Chondrocyte (in vitro differentiated cells): ENCODE measurements around the gene METTL14. TPM values are rescaled to one million over a fixed set of nuclear protein-coding genes. Genes with fewer than 3 reads are reported as not detected.

Experiments
- DNase-seq: peaks from one replicate; pipeline ENCODE4 v3.0.0; 2021; ENCODE audit warnings: mixed read lengths, low spot score
- H3K27ac Mint-ChIP-seq: one replicate; pipeline ENCODE4 v1.8.0; 2021; ENCODE audit warnings: mild to moderate bottlenecking, moderate library complexity, mixed read lengths; ENCODE audit not compliant: unreplicated experiment
- H3K27me3 Mint-ChIP-seq: 2 replicates; pipeline ENCODE4 v1.8.0; 2021; ENCODE audit warnings: low read depth, mixed read lengths
- H3K36me3 Mint-ChIP-seq: 2 replicates; pipeline ENCODE4 v1.8.0; 2021; ENCODE audit warnings: low read depth, mixed read lengths
- H3K4me1 Mint-ChIP-seq: 2 replicates; pipeline ENCODE4 v1.8.0; 2021; ENCODE audit warnings: low read depth, mild to moderate bottlenecking, mixed read lengths
- H3K4me3 Mint-ChIP-seq: one replicate; pipeline ENCODE4 v1.8.0; 2021; ENCODE audit warnings: mild to moderate bottlenecking, moderate library complexity, mixed read lengths; ENCODE audit not compliant: unreplicated experiment
- H3K9me3 Mint-ChIP-seq: 2 replicates; pipeline ENCODE4 v1.8.0; 2021; ENCODE audit warnings: low read depth, mixed read lengths
- total RNA-seq: library from RNA; stranded (reverse); gene quantifications from 3 replicates; pipeline ENCODE4 v1.2.1, GENCODE V29; 2021
- TF ChIP-seq, protein P1 (sequence below): fragments of 200-600 bp; sonication (generic); IDR thresholded peaks from 2 replicates; pipeline ENCODE4 v1.5.0; 2021; ENCODE audit warnings: antibody characterized with exemption, mild to moderate bottlenecking, moderate library complexity

METTL14 gene
- total RNA-seq, 1 donor from 2014 or later: 32.1 TPM

DNA sequence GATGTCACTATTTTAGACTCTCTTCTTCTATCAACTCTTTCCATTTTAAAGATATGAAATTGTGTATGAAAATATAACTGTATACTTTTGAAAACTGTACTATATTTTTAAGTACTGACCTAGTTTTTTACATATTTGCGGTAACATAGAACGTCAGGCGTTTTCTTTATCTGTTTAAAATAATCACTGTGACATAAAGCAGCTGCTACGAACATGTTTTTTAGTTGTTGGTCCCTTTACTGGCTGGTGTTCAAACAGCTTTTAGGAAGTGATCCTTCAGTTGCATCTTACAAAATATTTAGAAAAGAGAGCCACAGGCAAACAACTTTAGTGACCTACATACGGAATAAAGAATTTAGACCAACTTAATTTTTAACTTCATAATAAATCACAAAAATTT is 73.1 kb downstream of the METTL14 start:
- Mint-ChIP-seq H3K4me1 (peaks cover 87% of the 10 kb centered on the region), H3K27ac (no peak overlapping the region), H3K9me3 (no peaks in the 10 kb centered on the region), H3K4me3 (no peak overlapping the region), H3K36me3 (peaks cover 33% of the 10 kb centered on the region), H3K27me3 (no peaks in the 10 kb centered on the region)
- DNase-seq: no peak
- TF ChIP-seq, protein P1, sequence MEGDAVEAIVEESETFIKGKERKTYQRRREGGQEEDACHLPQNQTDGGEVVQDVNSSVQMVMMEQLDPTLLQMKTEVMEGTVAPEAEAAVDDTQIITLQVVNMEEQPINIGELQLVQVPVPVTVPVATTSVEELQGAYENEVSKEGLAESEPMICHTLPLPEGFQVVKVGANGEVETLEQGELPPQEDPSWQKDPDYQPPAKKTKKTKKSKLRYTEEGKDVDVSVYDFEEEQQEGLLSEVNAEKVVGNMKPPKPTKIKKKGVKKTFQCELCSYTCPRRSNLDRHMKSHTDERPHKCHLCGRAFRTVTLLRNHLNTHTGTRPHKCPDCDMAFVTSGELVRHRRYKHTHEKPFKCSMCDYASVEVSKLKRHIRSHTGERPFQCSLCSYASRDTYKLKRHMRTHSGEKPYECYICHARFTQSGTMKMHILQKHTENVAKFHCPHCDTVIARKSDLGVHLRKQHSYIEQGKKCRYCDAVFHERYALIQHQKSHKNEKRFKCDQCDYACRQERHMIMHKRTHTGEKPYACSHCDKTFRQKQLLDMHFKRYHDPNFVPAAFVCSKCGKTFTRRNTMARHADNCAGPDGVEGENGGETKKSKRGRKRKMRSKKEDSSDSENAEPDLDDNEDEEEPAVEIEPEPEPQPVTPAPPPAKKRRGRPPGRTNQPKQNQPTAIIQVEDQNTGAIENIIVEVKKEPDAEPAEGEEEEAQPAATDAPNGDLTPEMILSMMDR: no peak

DNA sequence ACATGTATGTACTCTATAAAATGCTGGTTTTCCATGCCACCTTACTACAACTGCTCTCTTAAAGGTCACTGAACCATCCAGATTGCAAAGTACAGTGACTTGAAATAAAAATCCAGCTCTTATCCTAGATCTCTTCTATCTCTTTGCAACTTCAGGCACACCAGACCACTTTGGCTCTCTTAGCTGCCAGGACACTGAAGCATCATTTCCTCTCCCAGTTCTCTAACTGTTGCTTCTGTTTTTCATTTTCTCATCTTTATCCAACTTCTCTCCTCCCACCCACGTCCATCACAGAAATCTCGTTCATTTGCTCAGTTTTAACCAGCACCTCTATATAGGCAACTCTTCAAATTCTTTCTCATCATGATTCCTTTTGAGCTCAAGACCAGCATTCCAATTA is 74.3 kb downstream of the METTL14 start:
- Mint-ChIP-seq H3K27ac (peak overlapping the region; percentile 52), H3K9me3 (no peaks in the 10 kb centered on the region), H3K36me3 (peaks cover 44% of the 10 kb centered on the region), H3K4me3 (no peak overlapping the region), H3K27me3 (no peaks in the 10 kb centered on the region), H3K4me1 (peaks cover 89% of the 10 kb centered on the region)
- no peak for DNase-seq
- TF ChIP-seq, protein P1: no peak

DNA sequence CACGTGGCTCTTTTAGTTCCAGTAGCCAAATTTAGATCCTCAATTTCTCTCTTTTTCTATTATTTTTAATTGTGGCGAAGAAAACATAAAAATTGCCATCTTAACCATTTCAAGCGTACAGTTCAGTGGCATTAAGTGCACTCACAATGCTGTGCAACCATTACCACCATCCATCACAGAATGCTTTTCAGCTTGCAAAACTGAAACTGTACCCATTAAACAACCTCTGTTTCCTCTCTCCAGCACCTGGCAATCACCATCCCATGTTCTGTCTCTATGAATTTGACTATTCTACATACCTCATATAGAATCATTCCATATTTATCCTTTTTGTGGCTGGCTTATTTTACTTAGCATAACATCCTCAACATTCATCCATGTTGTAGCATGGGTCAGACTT is 74.9 kb downstream of the METTL14 start:
- DNase-seq: no peak
- Mint-ChIP-seq H3K9me3 (no peaks in the 10 kb centered on the region), H3K4me1 (peaks cover 90% of the 10 kb centered on the region), H3K36me3 (peaks cover 43% of the 10 kb centered on the region), H3K27ac (no peak overlapping the region), H3K4me3 (no peak overlapping the region), H3K27me3 (no peaks in the 10 kb centered on the region)
- TF ChIP-seq, protein P1: no peak

DNA sequence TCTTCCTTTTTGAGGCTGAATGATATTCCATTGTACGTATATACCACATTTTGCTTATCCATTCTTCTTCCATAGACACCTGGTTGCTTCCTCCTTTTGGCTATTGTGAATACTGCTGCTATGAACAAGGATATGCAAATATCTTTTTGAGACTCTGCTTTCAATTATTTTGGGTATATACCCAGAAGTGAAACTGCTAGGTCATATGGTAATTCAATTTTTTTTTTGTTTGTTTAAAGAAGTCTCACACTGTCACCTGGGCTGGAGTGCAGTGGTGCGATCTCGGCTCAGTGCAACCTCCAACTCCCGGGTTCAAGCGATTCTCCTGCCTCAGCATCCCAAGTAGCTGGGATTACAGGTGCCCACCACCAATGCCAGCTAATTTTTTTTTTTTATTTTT is 75.3 kb downstream of the METTL14 start:
- Mint-ChIP-seq H3K27ac (no peak overlapping the region), H3K4me1 (peaks cover 90% of the 10 kb centered on the region), H3K4me3 (no peak overlapping the region), H3K27me3 (no peaks in the 10 kb centered on the region), H3K9me3 (no peaks in the 10 kb centered on the region), H3K36me3 (peaks cover 41% of the 10 kb centered on the region)
- TF ChIP-seq, protein P1: no peak
- no peak for DNase-seq

DNA sequence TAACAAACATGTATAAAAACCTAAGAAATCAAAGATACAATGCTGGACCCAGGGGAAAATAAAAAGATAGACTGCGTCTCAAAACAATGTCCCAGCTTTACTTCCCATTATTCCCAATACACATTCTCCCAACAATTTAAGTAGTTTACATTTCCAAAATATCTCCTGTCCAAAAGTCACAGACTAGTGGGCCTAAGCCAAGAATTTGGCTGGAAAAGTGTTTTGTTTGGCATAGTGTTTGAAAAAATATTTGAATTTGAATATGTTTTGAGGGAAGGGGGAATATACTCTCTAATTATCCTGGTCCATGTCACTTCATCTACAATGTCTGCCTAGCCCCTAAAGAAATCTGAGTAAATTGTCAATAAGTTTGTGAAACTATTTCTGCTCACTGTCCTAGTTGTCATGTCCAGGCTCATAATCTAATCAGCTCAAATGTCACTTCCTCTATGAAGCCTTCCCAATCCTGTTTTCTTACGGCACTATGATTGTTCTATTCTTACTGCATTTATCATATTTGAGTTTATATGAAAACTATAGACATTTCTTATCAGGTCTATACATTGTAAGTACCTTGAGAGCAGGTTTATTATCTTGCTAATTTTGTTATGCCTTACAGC is 76.3 kb downstream of the METTL14 start:
- DNase-seq: no peak
- peaks cover 35% of the 10 kb centered on the region for H3K36me3 Mint-ChIP-seq
- H3K4me1 Mint-ChIP-seq: peaks cover 91% of the 10 kb centered on the region
- H3K4me3 Mint-ChIP-seq: no peak overlapping the region
- H3K27ac Mint-ChIP-seq: peak overlapping the region; percentile 75
- TF ChIP-seq, protein P1: no peak
- no peaks in the 10 kb centered on the region for H3K9me3 Mint-ChIP-seq
- H3K27me3 Mint-ChIP-seq: no peaks in the 10 kb centered on the region
